IPS DF 19.7 (cell line): Measurements from ENCODE around the gene TRIOBP.

Experiments used
- DNase-seq: peaks from one replicate; pipeline ENCODE4 v3.0.0-alpha.2; 2013; ENCODE audit warnings: low read depth, low spot score

The TRIOBP gene

GRCh38 chr22:37750596-37751162 is 53.8 kb downstream of the TRIOBP start:
- DNase-seq = no peak

- no peak for DNase-seq
Observed at GRCh38 chr22:37751449-37752188, 54.8 kb downstream of the TRIOBP start.

GRCh38 chr22:37752189-37753087 is 55.6 kb downstream of the TRIOBP start:
- no peak for DNase-seq

- DNase-seq = no peak
Observed at GRCh38 chr22:37753746-37754145, 56.9 kb downstream of the TRIOBP start.

GRCh38 chr22:37757663-37758062 is 60.8 kb downstream of the TRIOBP start:
- no peak for DNase-seq

GRCh38 chr22:37758694-37759093 is 61.8 kb downstream of the TRIOBP start:
- DNase-seq = no peak

- no peak for DNase-seq
Observed at GRCh38 chr22:37759281-37759680, 62.4 kb downstream of the TRIOBP start.

GRCh38 chr22:37760152-37760551 is 63.3 kb downstream of the TRIOBP start:
- no peak for DNase-seq

GRCh38 chr22:37762389-37762836 is 65.6 kb downstream of the TRIOBP start:
- DNase-seq = no peak

GRCh38 chr22:37763012-37763411 is 66.2 kb downstream of the TRIOBP start:
- no peak for DNase-seq

- DNase-seq = no peak
Observed at GRCh38 chr22:37763652-37764051, 66.8 kb downstream of the TRIOBP start.

GRCh38 chr22:37764622-37765021 is 67.8 kb downstream of the TRIOBP start:
- DNase-seq = no peak

GRCh38 chr22:37765498-37765897 is 68.7 kb downstream of the TRIOBP start:
- DNase-seq = no peak

GRCh38 chr22:37765953-37766576 is 69.2 kb downstream of the TRIOBP start:
- DNase-seq = no peak

GRCh38 chr22:37768273-37768672 is 71.4 kb downstream of the TRIOBP start:
- no peak for DNase-seq

GRCh38 chr22:37769056-37769455 is 72.2 kb downstream of the TRIOBP start:
- no peak for DNase-seq

GRCh38 chr22:37771081-37771480 is 74.2 kb downstream of the TRIOBP start:
- DNase-seq = no peak

GRCh38 chr22:37771702-37772427 is 75.0 kb downstream of the TRIOBP start:
- no peak for DNase-seq

- no peak for DNase-seq
Observed at GRCh38 chr22:37774728-37775127, 77.9 kb downstream of the TRIOBP start.

GRCh38 chr22:37775785-37776638 is 79.2 kb downstream of the TRIOBP start:
- DNase-seq = no peak
